HL-60/S4 treated with retinoic acid at 250 ng/mL for 4 days and 3 days (cell line): ENCODE data around the gene A3GALT2.

ENCODE experiments used
- in situ Hi-C: fragments of 300-500 bp; cut with MboI; formaldehyde crosslinking; loops from 2 replicates; pipeline ENCODE4 v1.7.0; 2022; ENCODE audit warnings: low sequenced_read_pairs

A3GALT2 gene

GRCh38 chr1:33350611-33351280, 29.8 kb upstream of the A3GALT2 start:
- in situ Hi-C loops, result no loop called here

GRCh38 chr1:33349778-33350610, 29.1 kb upstream of the A3GALT2 start:
- in situ Hi-C loops, result no loop called here

GRCh38 chr1:33349081-33349759, 28.3 kb upstream of the A3GALT2 start:
- in situ Hi-C loops, result no loop called here

- in situ Hi-C loops, result no loop called here
Observed at GRCh38 chr1:33348676-33349080, 27.8 kb upstream of the A3GALT2 start.

- in situ Hi-C loops, result no loop called here
Observed at GRCh38 chr1:33348194-33348593, 27.3 kb upstream of the A3GALT2 start.

GRCh38 chr1:33347650-33347992, 26.7 kb upstream of the A3GALT2 start:
- in situ Hi-C loops, result no loop called here

GRCh38 chr1:33346927-33347649, 26.2 kb upstream of the A3GALT2 start:
- in situ Hi-C loops, result no loop called here

- in situ Hi-C loops, result no loop called here
Observed at GRCh38 chr1:33346533-33346926, 25.6 kb upstream of the A3GALT2 start.

- in situ Hi-C loops, result no loop called here
Observed at GRCh38 chr1:33344896-33345560, 24.1 kb upstream of the A3GALT2 start.

GRCh38 chr1:33343539-33343938, 22.6 kb upstream of the A3GALT2 start:
- in situ Hi-C loops, result no loop called here

GRCh38 chr1:33342041-33342723, 21.3 kb upstream of the A3GALT2 start:
- in situ Hi-C loops, result no loop called here

GRCh38 chr1:33341190-33341589, 20.3 kb upstream of the A3GALT2 start:
- in situ Hi-C loops, result no loop called here

GRCh38 chr1:33339413-33339812, 18.5 kb upstream of the A3GALT2 start:
- in situ Hi-C loops, result no loop called here

- in situ Hi-C loops, result no loop called here
Observed at GRCh38 chr1:33338440-33339211, 17.7 kb upstream of the A3GALT2 start.

GRCh38 chr1:33338048-33338439, 17.1 kb upstream of the A3GALT2 start:
- in situ Hi-C loops, result no loop called here

GRCh38 chr1:33337441-33337840, 16.5 kb upstream of the A3GALT2 start:
- in situ Hi-C loops, result no loop called here

GRCh38 chr1:33336580-33336979, 15.7 kb upstream of the A3GALT2 start:
- in situ Hi-C loops, result no loop called here

GRCh38 chr1:33335020-33335419, 14.1 kb upstream of the A3GALT2 start:
- in situ Hi-C loops, result no loop called here

- in situ Hi-C loops, result no loop called here
Observed at GRCh38 chr1:33334081-33334552, 13.2 kb upstream of the A3GALT2 start.
